Left ventricle myocardium inferior (tissue), 1 donor: ENCODE results near the gene PIP5K1C. TPM values are rescaled to one million over a fixed set of nuclear protein-coding genes. Genes with fewer than 3 reads are reported as not detected.

Experiments
- DNase-seq: peaks from one replicate; pipeline ENCODE4 v3.0.0-alpha.2; 2020
- H3K27ac ChIP-seq: fragments of 200-600 bp; replicated peaks from 2 replicates; pipeline ENCODE4 v1.8.0; 2021
- H3K27me3 ChIP-seq: fragments of 200-600 bp; 2 replicates; pipeline ENCODE4 v1.8.0; 2021; ENCODE audit warnings: low read depth
- H3K36me3 ChIP-seq: fragments of 200-600 bp; 2 replicates; pipeline ENCODE4 v1.8.0; 2021
- H3K4me1 ChIP-seq: fragments of 200-600 bp; 2 replicates; pipeline ENCODE4 v1.8.0; 2021
- H3K4me3 ChIP-seq: fragments of 200-600 bp; 2 replicates; pipeline ENCODE4 v1.8.0; 2021; ENCODE audit warnings: mild to moderate bottlenecking, moderate library complexity
- H3K9me3 ChIP-seq: fragments of 200-600 bp; replicated peaks from 2 replicates; pipeline ENCODE4 v1.8.0; 2021
- intact Hi-C: fragments of 100-400 bp; cut with micrococcal nuclease; formaldehyde crosslinking; loops from one replicate; pipeline ENCODE4 v1.11.0; 2022
- total RNA-seq: library from RNA; stranded (reverse); fragmentation: NEBNext Ultra II Directional; extraction: Animal tissue kit (Norgen Biotek cat#: 25700); gene quantifications from one replicate; pipeline ENCODE4 v1.2.1, GENCODE V29; 2021
- TF ChIP-seq, protein P1 (sequence below): fragments of 200-600 bp; IDR thresholded peaks from 2 replicates; pipeline ENCODE4 v1.8.0; 2021; ENCODE audit warnings: antibody characterized with exemption, mild to moderate bottlenecking, borderline replicate concordance
- donor health status: DM: no; HTN: yes; CAD: no; lungs with severe emphysema.

The PIP5K1C gene
- total RNA-seq, 1 donor from 2014 or later, result 31.6 TPM

DNA sequence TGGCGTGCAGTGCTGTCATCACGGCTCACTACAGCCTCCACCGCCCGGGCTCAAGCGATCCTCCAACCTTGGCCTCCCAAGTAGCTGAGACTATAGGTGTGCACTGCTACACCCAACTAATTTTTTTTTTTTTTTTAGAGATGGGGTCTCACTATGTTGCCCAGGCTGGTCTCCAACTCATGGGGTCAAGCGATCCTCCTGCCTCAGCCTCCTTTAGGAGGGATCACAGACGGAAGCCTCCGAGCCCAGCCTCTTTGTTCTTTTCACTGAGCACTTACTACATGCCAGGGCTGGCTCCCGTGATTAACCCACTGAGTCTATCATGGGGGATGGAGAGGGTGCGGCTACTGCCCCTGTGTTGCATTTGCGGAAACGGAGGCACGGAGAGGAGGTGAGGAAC is 60.8 kb downstream of the PIP5K1C start:
- intact Hi-C loops, result no loop called here
- no peak for DNase-seq
- H3K9me3 ChIP-seq, result no peaks in the 10 kb centered on the region
- H3K36me3 ChIP-seq, result peaks cover 78% of the 10 kb centered on the region
- no peak overlapping the region for H3K4me3 ChIP-seq
- TF ChIP-seq, protein P1, sequence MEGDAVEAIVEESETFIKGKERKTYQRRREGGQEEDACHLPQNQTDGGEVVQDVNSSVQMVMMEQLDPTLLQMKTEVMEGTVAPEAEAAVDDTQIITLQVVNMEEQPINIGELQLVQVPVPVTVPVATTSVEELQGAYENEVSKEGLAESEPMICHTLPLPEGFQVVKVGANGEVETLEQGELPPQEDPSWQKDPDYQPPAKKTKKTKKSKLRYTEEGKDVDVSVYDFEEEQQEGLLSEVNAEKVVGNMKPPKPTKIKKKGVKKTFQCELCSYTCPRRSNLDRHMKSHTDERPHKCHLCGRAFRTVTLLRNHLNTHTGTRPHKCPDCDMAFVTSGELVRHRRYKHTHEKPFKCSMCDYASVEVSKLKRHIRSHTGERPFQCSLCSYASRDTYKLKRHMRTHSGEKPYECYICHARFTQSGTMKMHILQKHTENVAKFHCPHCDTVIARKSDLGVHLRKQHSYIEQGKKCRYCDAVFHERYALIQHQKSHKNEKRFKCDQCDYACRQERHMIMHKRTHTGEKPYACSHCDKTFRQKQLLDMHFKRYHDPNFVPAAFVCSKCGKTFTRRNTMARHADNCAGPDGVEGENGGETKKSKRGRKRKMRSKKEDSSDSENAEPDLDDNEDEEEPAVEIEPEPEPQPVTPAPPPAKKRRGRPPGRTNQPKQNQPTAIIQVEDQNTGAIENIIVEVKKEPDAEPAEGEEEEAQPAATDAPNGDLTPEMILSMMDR, result no peak
- H3K27ac ChIP-seq, result no peak overlapping the region
- no peaks in the 10 kb centered on the region for H3K4me1 ChIP-seq
- no peaks in the 10 kb centered on the region for H3K27me3 ChIP-seq

DNA sequence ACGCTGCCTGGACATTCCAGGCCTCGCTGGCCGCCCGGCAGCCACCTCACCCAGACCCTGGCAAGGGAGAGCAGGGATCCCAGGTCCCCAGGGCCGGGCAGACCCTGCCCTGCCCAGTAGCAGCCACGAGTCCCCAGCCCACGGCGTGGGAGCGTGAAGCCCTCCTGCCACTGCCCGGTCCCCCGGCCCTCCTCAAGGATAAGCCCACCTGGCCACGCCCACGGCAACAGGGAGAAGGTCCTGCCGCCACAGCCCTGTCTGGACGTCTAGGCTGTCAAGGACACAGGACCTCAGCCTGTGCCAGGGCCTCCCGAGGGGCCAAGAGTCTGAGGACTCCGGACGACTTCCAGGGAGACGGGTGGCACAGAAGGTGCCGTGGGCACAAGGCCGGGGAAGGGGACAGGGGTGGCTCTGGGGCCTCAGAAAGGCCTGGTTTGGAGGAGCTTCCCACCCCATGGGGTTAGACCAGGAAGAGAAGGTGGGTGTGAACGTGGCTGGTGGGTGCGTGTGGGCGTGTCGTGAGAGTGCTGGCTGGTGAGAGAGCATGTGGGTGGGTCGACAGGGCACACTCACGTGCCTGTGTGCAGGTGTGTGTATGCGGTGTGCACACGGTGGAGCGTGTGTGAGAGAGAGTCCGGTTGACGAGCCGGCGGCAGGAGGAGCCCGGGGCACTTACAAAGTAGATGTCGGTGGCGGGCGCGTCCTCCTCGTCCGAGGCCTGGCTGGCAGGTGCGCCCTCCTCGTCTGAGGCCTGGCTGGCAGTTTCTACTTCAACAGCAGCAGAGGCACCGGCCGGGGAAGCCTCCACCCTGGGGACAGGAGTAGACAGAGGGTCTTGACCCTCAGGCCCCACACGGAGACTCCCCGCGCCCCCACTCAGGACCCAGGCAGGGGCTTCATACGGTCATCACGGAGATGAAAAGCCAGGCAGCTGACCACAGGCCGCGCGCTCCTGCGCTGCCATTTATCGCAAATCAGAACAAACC is 61.8 kb downstream of the PIP5K1C start:
- intact Hi-C loops, result no loop called here
- Histone ChIP-seq H3K36me3 (peaks cover 71% of the 10 kb centered on the region), H3K4me3 (no peak overlapping the region), H3K27ac (no peak overlapping the region), H3K9me3 (no peaks in the 10 kb centered on the region), H3K4me1 (no peaks in the 10 kb centered on the region), H3K27me3 (no peaks in the 10 kb centered on the region)
- DNase-seq, result no peak
- TF ChIP-seq, protein P1, result no peak

DNA sequence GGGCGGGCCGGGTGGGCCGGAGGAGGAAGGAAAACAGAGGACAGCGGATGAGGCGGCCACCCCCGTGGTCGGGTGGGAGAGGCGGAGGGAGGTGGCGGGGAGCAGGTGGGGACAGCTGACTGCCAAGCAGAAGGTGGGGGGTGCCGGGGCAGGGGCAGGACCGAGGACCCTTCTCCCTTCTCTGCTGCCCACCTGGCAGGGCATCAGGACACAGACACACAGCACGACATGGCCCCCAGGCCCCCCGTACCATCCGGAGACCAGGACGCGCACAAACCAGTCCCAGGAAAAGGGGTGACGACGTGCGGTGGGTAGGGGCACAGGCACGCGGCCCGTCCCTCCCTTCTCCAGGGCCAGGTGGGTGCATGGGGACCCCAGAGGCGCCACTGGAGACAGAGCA is 62.6 kb downstream of the PIP5K1C start:
- intact Hi-C loops, result no loop called here
- H3K36me3 ChIP-seq, result peaks cover 71% of the 10 kb centered on the region
- DNase-seq, result no peak
- TF ChIP-seq, protein P1, result no peak
- no peaks in the 10 kb centered on the region for H3K9me3 ChIP-seq
- H3K4me1 ChIP-seq, result no peaks in the 10 kb centered on the region
- no peaks in the 10 kb centered on the region for H3K27me3 ChIP-seq
- no peak overlapping the region for H3K4me3 ChIP-seq
- H3K27ac ChIP-seq, result no peak overlapping the region

DNA sequence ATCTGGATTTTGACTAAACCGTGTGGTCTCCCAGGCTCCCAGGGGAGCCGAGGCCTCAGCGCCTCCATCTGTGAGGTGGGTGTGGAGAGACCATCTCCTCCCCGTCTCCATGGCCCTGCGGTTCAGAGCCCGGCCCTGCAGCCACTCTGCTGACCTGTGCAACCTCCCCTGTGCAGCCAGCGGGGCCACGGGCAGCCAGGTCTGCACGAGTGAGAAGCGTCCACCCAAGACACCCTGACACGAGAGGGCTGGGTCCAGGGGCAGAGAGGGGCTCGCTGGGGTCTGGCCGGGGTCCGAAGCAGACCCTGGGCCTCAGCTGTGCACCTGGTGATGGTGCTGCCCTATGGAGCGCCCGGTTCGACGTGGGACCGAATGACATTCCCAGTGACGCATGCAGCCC is 63.3 kb downstream of the PIP5K1C start:
- H3K9me3 ChIP-seq, result no peaks in the 10 kb centered on the region
- no peaks in the 10 kb centered on the region for H3K27me3 ChIP-seq
- TF ChIP-seq, protein P1, result no peak
- no peaks in the 10 kb centered on the region for H3K4me1 ChIP-seq
- DNase-seq, result no peak
- H3K36me3 ChIP-seq, result peaks cover 71% of the 10 kb centered on the region
- intact Hi-C loops, result no loop called here
- no peak overlapping the region for H3K27ac ChIP-seq
- no peak overlapping the region for H3K4me3 ChIP-seq

DNA sequence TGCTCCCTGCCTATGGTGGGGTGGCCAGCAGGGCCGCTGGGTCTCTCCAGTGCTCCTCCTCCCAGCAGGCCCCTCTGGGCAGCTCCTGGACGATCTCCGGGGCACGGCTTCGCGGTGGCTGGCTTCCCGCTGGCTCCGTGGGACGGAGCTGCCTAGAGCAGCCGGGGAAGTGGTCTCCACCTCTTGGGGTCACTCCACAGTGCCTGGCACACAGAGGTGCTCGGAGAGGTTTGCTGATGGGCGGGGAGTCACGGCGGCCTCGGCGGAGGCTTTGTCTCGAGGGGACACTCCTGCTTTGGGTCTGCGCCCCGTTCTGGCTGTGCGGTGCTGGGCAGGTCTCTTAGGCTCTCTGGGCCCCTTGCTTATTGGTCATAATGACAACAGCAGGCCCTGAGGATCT is 63.8 kb downstream of the PIP5K1C start:
- DNase-seq, result no peak
- Histone ChIP-seq H3K36me3 (peaks cover 71% of the 10 kb centered on the region), H3K27ac (no peak overlapping the region), H3K4me1 (no peaks in the 10 kb centered on the region), H3K9me3 (no peaks in the 10 kb centered on the region), H3K4me3 (no peak overlapping the region), H3K27me3 (no peaks in the 10 kb centered on the region)
- intact Hi-C loops, result no loop called here
- TF ChIP-seq, protein P1, result no peak
